Daoy (cell line): ENCODE data around the gene FBXO10. TPM values are rescaled to one million over a fixed set of nuclear protein-coding genes. Genes with fewer than 3 reads are reported as not detected.
A peak's percentile ranks its signal among the peaks of the same experiment; 100 is the strongest.
"Not testable (repeated sequence)": the region's sequence is repeated elsewhere in the genome, so short reads cannot be mapped to it uniquely, and the experiment has no call there.

ENCODE experiments used
- DNase-seq: peaks from one replicate; pipeline ENCODE4 v3.0.0-alpha.2; 2015; ENCODE audit warnings: low read depth
- total RNA-seq: library from RNA; depleted of rRNA; stranded (reverse); fragments of >200 nt; shearing (Covaris generic); gene quantifications from 2 replicates; pipeline ENCODE4 v1.2.3, GENCODE V29; 2014; rRNA removed

FBXO10 gene
- total RNA-seq, 1 experiment from 2014 or later, result 7.0 TPM

DNA sequence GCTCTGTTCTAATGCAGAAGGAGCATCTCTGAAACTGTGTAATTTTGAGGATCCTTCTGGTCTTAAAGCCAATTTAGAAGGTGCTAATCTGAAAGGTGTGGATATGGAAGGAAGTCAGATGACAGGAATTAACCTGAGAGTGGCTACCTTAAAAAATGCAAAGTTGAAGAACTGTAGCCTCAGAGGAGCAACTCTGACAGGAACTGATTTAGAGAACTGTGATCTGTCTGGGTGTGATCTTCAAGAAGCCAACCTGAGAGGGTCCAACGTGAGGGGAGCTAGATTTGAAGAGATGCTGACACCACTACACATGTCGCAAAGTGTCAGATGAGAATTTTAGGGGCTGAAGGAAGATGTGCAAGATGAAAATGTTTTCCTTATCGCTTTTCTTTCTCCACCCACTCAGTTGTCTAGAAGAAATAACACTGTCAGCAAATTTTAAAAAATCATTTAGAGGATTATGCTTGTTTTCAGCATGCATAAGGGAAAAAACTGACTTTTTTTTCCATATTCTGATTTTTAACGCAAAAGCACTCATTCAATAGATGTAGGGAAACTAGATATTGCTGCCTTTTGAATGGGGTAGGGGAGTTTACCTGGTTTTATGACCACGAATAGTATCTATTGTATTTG lies 98.1 kb downstream of the FBXO10 start:
- not testable (repeated sequence) for DNase-seq

DNA sequence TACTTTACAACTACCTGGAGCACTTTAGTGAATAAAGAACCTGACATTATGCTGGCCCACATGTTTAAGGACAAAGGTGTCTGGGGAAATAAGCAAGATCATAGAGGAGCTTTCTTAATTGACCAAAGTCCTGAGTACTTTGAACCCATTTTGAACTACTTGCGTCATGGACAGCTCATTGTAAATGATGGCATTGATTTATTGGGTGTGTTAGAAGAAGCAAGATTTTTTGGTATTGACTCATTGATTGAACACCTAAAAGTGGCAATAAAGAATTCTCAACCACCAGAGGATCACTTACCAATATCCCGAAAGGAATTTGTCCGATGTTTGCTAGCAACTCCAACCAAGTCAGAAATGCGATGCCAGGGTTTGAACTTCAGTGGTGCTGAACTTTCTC lies 98.7 kb downstream of the FBXO10 start:
- not testable (repeated sequence) for DNase-seq

DNA sequence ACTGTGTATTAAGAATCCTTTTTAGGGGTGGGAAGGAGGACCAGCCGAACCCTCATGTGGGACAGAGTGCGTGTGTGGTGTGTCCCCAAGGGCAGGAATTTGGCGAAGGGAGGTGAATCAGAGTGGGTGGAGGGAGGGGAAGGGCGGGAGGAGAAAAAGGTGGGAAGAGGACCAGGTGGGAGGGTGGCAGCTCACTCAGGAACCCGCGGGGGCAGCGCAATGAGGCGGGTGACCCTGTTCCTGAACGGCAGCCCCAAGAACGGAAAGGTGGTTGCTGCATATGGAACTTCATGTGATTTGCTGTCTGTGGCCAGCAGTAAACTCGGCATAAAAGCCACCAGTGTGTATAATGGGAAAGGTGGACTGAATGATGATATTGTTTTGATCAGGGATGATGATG lies 99.2 kb downstream of the FBXO10 start:
- DNase-seq, result no peak

- no peak for DNase-seq
These were observed 101.7 kb downstream of the FBXO10 start for GRCh38 chr9:37474438-37474837.

- not testable (repeated sequence) for DNase-seq
These were observed 102.2 kb downstream of the FBXO10 start for GRCh38 chr9:37473982-37474381.

DNA sequence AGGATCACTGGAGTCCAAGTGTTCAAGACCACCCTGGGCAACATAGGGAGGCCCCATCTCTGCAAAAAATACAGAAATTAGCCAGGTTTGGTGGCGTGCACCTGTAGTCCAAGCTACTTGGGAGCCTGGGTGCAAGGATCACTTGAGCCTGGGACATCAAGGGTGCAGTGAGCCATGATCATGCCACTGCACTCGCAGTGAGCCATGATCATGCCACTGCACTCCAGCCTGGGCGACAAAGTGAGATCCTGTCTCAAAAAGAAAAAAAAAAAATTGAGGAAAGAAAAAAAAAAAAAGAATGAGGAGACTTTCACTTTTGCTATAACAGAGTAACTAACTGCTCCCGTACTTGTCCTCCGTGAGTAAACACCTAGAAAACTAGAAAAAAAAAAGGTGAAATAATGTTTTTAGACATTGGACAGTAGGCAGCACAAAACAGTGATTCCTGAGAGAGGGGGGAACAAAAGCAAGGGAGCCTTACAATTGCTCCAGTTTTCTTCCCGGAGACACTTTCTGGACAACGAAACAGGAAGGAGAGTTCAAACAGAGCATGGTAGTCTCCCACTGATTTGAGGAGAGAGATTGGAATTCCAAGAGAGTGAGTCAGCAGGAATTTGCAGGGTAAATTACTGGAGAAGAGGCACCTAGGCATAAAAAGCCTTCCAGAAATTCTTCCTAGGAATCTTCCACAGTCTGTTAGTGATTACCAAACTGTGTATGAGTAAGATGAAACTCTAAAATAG lies 104.1 kb downstream of the FBXO10 start:
- peak; percentile 92 for DNase-seq

DNA sequence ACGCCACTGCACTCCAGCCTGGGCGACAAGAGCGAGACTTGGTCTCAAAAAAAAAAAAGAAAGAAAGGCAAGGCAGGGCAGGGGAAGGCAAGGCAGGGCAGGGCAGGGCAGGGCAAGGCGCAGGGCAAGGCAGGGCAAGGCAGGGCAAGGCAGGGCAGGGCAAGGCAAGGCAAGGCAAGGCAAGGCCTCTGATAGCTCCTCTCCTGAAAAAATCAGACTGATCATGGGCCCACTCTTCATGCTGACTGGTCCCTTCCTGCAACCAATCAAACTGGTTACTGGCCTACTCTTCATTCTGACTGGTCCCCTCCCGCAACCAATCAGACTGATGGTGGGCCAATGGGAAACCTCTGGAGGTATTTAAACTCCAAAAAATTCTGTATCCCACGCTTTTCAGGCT lies 107.6 kb downstream of the FBXO10 start:
- no peak for DNase-seq

- DNase-seq, result not testable (repeated sequence)
These were observed 108.7 kb downstream of the FBXO10 start for GRCh38 chr9:37467530-37467929.

GRCh38 chr9:37466037-37466709 lies 110.0 kb downstream of the FBXO10 start:
- DNase-seq, result peak; percentile 93

DNA sequence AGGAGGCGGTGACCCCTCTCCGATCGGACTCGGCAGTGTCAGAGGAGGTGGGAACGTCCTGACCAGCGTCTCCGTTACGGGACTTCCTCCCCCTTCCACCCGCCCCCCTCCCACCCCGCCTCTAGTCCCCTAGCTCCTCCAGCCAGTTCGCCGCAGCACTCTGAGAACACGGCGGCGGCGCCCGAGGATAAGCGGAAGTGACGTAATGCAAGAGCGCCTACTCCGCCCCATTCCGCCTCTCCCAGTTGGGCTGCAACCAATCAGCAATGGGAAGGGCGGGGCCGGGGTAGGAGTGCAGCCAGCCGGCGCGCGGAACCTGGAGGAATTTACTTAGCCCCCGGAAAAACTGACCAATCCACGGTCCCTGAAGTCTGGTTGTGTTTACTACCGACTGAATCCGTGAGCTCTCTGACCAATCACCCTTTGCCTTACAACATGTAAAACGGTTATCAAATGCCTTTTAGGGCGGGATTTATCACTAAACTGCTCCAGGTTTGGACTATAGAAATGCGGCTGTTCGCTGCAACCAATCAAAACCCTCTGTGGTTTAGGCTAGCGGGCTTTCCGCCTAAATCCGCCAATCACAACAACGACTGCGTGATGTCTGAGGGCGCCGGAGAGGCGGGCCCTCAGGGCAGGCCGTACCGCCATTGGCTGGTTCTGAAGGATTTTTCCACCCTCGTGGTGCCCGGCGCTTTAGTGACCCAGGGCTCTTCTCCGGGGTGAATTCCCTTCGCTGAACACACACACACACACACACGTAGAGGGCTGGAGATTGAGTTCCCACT lies 110.7 kb downstream of the FBXO10 start, which contains the start of gene ZBTB5:
Gene ZBTB5, minus strand, starts transcription at position 202 of the 788 bp plus-strand sequence. CDS start 22,899 bp downstream, outside the sequence.
- DNase-seq, result peak; percentile 100

DNA sequence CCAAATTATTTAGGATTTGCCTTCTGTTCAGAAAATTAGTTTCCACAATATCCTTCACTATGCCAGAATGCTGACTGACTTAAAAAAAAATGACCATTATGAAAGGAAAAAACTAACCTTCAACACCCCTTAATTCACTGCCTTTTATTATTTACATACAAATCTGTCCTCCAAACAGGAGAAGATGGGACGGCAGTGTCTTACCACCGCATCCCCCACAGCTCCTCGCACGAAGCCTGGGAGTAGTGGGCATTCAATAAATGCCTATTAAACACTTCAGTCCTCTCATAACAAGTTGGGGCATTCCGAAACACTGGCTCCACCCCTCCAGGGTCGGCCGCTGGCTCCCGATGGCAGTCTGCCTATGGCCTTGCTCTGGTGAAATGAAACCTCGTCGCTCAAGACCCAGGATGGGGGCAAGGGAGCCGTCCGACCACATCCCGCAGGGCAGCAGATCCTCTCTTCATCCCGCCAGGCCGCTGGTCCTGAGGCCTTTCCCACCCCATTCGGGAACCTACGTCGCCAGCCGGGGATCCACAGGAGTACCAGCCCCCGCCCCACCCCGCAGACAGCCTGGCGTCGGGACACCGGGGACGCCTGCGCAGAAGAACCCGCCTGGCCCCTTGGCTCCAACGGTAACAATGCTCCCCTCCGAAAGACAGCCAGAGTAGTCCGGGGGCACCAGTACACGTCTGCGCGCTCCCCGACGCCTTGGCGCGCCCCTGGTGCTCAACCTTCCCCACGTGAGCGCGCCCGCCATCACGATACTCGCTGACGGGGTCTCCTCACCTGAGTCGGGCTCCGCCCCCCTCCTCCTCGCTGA lies 111.5 kb downstream of the FBXO10 start:
- peak; percentile 82 for DNase-seq

DNA sequence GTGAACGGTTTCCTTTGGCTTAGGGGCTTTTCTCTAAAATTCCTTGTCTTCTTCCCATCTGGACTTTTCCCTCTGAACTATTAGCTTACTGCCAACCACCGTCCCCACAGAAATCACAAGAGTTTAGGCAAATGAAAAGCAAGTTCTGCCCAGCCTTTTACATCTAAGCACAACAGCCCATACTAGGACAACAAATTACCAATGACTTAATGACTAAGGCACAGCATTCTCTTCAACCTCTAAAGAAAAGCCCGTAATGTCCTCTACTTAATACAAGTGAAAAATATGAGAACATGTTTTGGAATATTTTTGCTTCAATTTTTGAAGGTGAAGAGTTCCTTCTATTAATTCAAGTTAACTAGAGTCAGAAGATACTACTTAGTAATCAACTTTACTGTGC lies 112.2 kb downstream of the FBXO10 start:
- DNase-seq, result no peak

Other genes starting within 250 kb of the FBXO10 start
- gene GRHPR, start 153.7 kb downstream of the FBXO10 start, total RNA-seq, result 93.3 and 104 TPM in 2 replicates
- 9.8 and 12.7 TPM in 2 replicates for gene ZBTB5, start 110.9 kb downstream of the FBXO10 start, total RNA-seq
- 91.7 and 107 TPM in 2 replicates for gene POLR1E, start 90.4 kb downstream of the FBXO10 start, total RNA-seq
- 512 and 562 TPM in 2 replicates for gene TOMM5, start 16.2 kb upstream of the FBXO10 start, total RNA-seq
- gene FRMPD1, start 74.6 kb upstream of the FBXO10 start, total RNA-seq, result 0.03 and 0.06 TPM in 2 replicates
- 2.5 and 4.1 TPM in 2 replicates for gene TRMT10B, start 177.4 kb upstream of the FBXO10 start, total RNA-seq
- 167 and 280 TPM in 2 replicates for gene EXOSC3, start 208.7 kb upstream of the FBXO10 start, total RNA-seq
- 15.0 and 47.5 TPM in 2 replicates for gene DCAF10, start 224.4 kb upstream of the FBXO10 start, total RNA-seq